ENCODE results near the gene TEKT1.

DNA sequence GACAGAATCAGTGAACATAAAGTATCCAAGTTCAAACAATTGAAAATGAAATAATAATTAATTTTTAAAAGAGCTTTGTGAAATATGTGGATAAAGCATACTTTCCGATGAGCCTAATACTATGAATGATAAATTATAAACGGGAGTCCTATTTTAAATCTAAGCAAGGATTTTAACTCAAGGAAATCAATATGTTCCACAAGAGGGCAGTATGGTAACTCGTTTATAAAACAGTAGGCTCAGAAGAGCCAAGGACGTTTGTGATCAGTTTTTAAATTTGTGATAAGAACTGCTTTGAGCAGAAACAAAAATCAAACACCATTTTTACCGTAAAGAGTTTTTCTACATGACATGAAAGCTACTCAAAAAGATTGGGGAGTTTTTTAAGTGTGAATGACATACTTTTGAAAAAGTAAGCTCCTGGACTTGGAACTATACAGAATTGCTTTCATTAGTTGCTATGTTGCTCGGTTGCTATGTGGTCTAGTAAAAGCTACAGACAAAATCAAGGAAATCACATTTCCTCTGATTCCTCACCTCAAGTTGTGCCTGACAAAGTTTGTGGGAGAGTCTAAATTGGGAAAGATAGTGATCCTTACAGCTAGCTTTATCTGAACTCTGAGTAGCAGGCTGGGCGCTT is 11.8 kb upstream of the TEKT1 start:
- TF ChIP-seq CTCF (conservative IDR thresholded peaks at IDR 0.05; ENCODE audit: low read depth in 2 of 2) (peak; percentile 56 to 73), EZH2phosphoT487 (IDR thresholded peaks at IDR 0.05; ENCODE audit: unreplicated experiment) (no peak)
- TF ChIP-seq, protein P1, sequence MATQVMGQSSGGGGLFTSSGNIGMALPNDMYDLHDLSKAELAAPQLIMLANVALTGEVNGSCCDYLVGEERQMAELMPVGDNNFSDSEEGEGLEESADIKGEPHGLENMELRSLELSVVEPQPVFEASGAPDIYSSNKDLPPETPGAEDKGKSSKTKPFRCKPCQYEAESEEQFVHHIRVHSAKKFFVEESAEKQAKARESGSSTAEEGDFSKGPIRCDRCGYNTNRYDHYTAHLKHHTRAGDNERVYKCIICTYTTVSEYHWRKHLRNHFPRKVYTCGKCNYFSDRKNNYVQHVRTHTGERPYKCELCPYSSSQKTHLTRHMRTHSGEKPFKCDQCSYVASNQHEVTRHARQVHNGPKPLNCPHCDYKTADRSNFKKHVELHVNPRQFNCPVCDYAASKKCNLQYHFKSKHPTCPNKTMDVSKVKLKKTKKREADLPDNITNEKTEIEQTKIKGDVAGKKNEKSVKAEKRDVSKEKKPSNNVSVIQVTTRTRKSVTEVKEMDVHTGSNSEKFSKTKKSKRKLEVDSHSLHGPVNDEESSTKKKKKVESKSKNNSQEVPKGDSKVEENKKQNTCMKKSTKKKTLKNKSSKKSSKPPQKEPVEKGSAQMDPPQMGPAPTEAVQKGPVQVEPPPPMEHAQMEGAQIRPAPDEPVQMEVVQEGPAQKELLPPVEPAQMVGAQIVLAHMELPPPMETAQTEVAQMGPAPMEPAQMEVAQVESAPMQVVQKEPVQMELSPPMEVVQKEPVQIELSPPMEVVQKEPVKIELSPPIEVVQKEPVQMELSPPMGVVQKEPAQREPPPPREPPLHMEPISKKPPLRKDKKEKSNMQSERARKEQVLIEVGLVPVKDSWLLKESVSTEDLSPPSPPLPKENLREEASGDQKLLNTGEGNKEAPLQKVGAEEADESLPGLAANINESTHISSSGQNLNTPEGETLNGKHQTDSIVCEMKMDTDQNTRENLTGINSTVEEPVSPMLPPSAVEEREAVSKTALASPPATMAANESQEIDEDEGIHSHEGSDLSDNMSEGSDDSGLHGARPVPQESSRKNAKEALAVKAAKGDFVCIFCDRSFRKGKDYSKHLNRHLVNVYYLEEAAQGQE (IDR thresholded peaks at IDR 0.05; ENCODE audit: unreplicated experiment), result no peak

Data from GM23338 (cell line).